OCI-LY7 (cell line): ENCODE data around the gene MLX. TPM values are rescaled to one million over a fixed set of nuclear protein-coding genes. Genes with fewer than 3 reads are reported as not detected.

Source experiments
- BruUV-seq: library from RNA; stranded (reverse); fragments of 400-500 nt; replicated peaks from 2 replicates; lab custom pipeline; 2021; lab: Mats Ljungman, UMichigan
- CTCF ChIA-PET: fragments of 300-600 bp; sonication (Branson Sonifier 250); formaldehyde crosslinking; loops from one replicate; lab custom pipeline; 2022; ENCODE audit warnings: antibody characterized with exemption; ENCODE audit not compliant: unreplicated experiment; lab: Charles Lee
- POLR2A ChIA-PET: fragments of 300-600 bp; sonication (Branson Sonifier 250); formaldehyde crosslinking; loops from one replicate; lab custom pipeline; 2022; ENCODE audit warnings: antibody characterized with exemption; lab: Charles Lee
- DNase-seq: peaks from one replicate; pipeline ENCODE4 v3.0.0-alpha.2; 2015; ENCODE audit warnings: low spot score
- H2AFZ ChIP-seq: fragments of 200-600 bp; sonication (generic), shearing (Covaris generic); 2 replicates; pipeline ENCODE4 v1.6.1; 2014; ENCODE audit warnings: mild to moderate bottlenecking, antibody characterized with exemption, low read length, moderate library complexity
- H3K27ac ChIP-seq: fragments of 200-600 bp; sonication (generic); 2 replicates; pipeline ENCODE4 v1.5.1; 2014; ENCODE audit warnings: mixed run types, low read depth, mild to moderate bottlenecking, moderate library complexity, low read length, inconsistent platforms; ENCODE audit not compliant: poor library complexity, severe bottlenecking
- H3K36me3 ChIP-seq: fragments of 200-600 bp; sonication (generic); 2 replicates; pipeline ENCODE4 v1.6.1; 2014; ENCODE audit warnings: mild to moderate bottlenecking, antibody characterized with exemption, low read length, moderate library complexity, mixed read lengths; ENCODE audit not compliant: insufficient read depth
- H3K4me1 ChIP-seq: fragments of 200-600 bp; sonication (generic); 2 replicates; pipeline ENCODE4 v1.5.1; 2014; ENCODE audit warnings: mild to moderate bottlenecking, low read length; ENCODE audit not compliant: insufficient read depth, poor library complexity, severe bottlenecking
- H3K4me2 ChIP-seq: fragments of 200-600 bp; sonication (generic); 2 replicates; pipeline ENCODE4 v1.6.1; 2014; ENCODE audit warnings: mild to moderate bottlenecking, low read length
- H3K4me3 ChIP-seq: fragments of 200-600 bp; sonication (generic); 2 replicates; pipeline ENCODE4 v1.5.1; 2014; ENCODE audit warnings: mild to moderate bottlenecking, low read depth, low read length; ENCODE audit not compliant: poor library complexity, severe bottlenecking
- H3K79me2 ChIP-seq: fragments of 200-600 bp; sonication (generic); 2 replicates; pipeline ENCODE4 v1.6.1; 2016; ENCODE audit warnings: low read depth, mild to moderate bottlenecking, low read length, moderate library complexity, mixed read lengths; ENCODE audit not compliant: insufficient read depth
- H3K9me2 ChIP-seq: fragments of 200-600 bp; sonication (generic); 2 replicates; pipeline ENCODE4 v1.6.1; 2016; ENCODE audit warnings: mild to moderate bottlenecking, low read length, mixed read lengths; ENCODE audit not compliant: insufficient read depth
- H3K9me3 ChIP-seq: fragments of 200-600 bp; sonication (generic); 2 replicates; pipeline ENCODE4 v1.6.1; 2014; ENCODE audit warnings: mild to moderate bottlenecking, mixed run types, low read length, mixed read lengths
- H4K20me1 ChIP-seq: fragments of 200-600 bp; sonication (generic); 2 replicates; pipeline ENCODE4 v1.6.1; 2014; ENCODE audit warnings: mild to moderate bottlenecking, antibody characterized with exemption, low read length, moderate library complexity, mixed read lengths; ENCODE audit not compliant: insufficient read depth
- EZH2phosphoT487 ChIP-seq: fragments of 200-600 bp; sonication (generic); IDR thresholded peaks from 2 replicates; pipeline ENCODE4 v1.6.1; 2018; ENCODE audit warnings: low read depth, borderline replicate concordance, mild to moderate bottlenecking, mixed run types, antibody characterized with exemption, low read length, moderate library complexity, mixed read lengths
- intact Hi-C: fragments of 100-400 bp; cut with micrococcal nuclease; formaldehyde crosslinking; loops from one replicate; pipeline ENCODE4 v1.10.0; 2022; ENCODE audit not compliant: unreplicated experiment
- total RNA-seq, 2 experiments: library from RNA; depleted of rRNA in 1 of 2; stranded (reverse); fragments of >200 nt in 1 of 2; shearing (Covaris generic) in 1 of 2; gene quantifications; 2 replicates each; pipeline ENCODE4 v1.2.3, GENCODE V29; 2014 to 2022
- TF ChIP-seq, protein P1 (sequence below): fragments of 200-600 bp; sonication (generic); conservative IDR thresholded peaks from 2 replicates; pipeline ENCODE4 v1.5.1; 2014; ENCODE audit warnings: mild to moderate bottlenecking, antibody characterized with exemption, low read length, moderate library complexity, mixed read lengths

MLX gene
- total RNA-seq, 2 experiments from 2014 or later = 33.6 to 51.2 TPM

DNA sequence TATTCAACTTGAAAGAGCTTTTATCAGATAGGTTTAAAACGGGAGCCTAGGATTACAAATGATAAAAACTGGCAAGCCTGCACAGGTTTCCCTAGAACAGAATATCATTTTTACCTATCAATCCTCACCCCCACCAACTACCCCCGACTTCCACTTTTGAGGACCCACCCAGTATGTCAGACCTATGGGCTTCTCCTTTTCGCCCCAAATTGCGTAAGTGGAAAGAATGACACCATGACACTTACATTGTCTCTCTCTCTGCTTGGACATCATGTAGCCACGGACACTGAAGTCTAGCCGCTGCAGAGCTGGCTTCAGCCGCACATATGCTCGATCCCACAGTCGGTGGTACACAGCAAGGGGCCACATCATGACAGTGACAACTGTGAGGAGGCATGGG lies 18.0 kb downstream of the MLX start:
- Histone ChIP-seq H2AFZ (no peak overlapping the region), H3K9me2 (no peaks in the 10 kb centered on the region), H3K4me2 (no peak overlapping the region), H3K9me3 (no peaks in the 10 kb centered on the region), H4K20me1 (no peaks in the 10 kb centered on the region; the same call in 1 of the 2 replicates), H3K36me3 (peaks cover 89% of the 10 kb centered on the region), H3K4me3 (no peak overlapping the region), H3K79me2 (no peaks in the 10 kb centered on the region), H3K4me1 (peaks cover 51% of the 10 kb centered on the region), H3K27ac (no peak overlapping the region)
- no peak for DNase-seq
- TF ChIP-seq, protein P1, sequence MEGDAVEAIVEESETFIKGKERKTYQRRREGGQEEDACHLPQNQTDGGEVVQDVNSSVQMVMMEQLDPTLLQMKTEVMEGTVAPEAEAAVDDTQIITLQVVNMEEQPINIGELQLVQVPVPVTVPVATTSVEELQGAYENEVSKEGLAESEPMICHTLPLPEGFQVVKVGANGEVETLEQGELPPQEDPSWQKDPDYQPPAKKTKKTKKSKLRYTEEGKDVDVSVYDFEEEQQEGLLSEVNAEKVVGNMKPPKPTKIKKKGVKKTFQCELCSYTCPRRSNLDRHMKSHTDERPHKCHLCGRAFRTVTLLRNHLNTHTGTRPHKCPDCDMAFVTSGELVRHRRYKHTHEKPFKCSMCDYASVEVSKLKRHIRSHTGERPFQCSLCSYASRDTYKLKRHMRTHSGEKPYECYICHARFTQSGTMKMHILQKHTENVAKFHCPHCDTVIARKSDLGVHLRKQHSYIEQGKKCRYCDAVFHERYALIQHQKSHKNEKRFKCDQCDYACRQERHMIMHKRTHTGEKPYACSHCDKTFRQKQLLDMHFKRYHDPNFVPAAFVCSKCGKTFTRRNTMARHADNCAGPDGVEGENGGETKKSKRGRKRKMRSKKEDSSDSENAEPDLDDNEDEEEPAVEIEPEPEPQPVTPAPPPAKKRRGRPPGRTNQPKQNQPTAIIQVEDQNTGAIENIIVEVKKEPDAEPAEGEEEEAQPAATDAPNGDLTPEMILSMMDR = no peak
- TF ChIP-seq EZH2phosphoT487 = no peak
- POLR2A ChIA-PET = interaction anchor here (1.0 to 5.0 kb wide), 2 partner anchors 20 to 189 kb away, joined by 4 to 44 read pairs; no protein-coding TSS in a partner anchor
- CTCF ChIA-PET = no interaction called here
- intact Hi-C loops = no loop called here
- BruUV-seq = no TSS peak

DNA sequence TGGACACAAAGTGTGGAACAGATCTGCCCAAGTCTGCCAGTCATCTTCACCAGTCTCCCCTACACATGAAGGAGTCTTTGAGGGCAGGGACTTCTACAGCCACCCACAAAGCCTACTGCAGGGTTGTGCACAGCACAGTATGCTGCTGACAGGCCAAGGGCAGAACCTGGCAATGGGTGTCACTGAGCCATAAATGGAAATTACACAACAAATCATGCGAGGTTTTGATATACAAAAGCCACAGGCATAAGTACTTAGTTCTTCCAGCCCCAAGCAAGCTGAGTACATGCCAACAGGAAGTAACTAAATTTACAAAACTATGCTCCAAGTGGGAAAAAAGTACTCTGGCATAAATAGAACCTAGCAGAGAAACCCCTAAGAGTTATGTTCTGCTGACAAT lies 18.5 kb downstream of the MLX start:
- TF ChIP-seq, protein P1 = no peak
- no peak for TF ChIP-seq EZH2phosphoT487
- BruUV-seq = no TSS peak
- no peak for DNase-seq
- Histone ChIP-seq H3K4me2 (no peak overlapping the region), H3K36me3 (peaks cover 89% of the 10 kb centered on the region), H3K4me3 (no peak overlapping the region), H3K27ac (peak overlapping the region; percentile 89), H3K4me1 (peaks cover 46% of the 10 kb centered on the region), H2AFZ (no peak overlapping the region), H3K9me3 (no peaks in the 10 kb centered on the region), H4K20me1 (no peaks in the 10 kb centered on the region; the same call in 1 of the 2 replicates), H3K9me2 (no peaks in the 10 kb centered on the region), H3K79me2 (no peaks in the 10 kb centered on the region)
- CTCF ChIA-PET = no interaction called here
- intact Hi-C loops = no loop called here
- POLR2A ChIA-PET = interaction anchor here (1.1 to 5.0 kb wide), 2 partner anchors 20 to 91 kb away, joined by 3 to 44 read pairs; no protein-coding TSS in a partner anchor

DNA sequence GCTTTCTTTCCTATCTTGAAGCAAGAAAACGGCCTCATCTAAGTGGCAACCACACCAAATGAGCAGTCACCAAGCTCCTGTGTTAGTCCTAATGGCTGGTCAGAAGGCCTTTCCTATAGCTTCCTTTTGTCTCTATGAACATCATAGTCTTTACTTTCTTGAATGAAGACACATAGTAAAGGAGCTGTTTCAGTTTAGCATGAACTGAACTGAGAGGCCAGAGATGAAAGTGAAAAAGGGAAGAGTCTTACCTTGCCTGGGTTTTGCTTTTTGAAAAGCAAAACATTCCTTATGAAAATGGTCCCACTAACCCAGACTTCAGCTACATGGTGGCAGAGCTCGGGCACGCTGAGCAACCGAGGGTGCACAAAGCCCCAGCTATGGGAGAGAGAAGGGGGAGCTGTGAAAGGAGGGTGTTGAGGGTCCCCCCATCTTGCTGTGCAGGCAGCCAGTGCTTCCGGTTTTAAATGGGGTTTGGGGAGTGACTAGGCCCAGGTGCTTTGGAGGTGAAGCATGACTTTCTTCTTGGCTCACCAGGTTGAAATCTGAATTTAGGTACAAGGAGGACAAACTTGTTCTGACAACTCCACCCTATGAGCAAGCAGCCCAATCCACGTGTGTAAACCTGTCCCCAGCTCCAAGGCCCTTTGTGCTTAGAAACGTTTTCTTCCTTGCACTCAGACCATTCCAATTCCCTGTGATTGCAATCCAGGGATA lies 19.8 kb downstream of the MLX start:
- peak overlapping the region; percentile 21 for H3K4me3 ChIP-seq
- intact Hi-C loops = no loop called here
- peak overlapping the region; percentile 89 for H3K27ac ChIP-seq
- no peaks in the 10 kb centered on the region for H3K9me3 ChIP-seq
- peak overlapping the region; percentile 18; the same call in 1 of the 2 replicates for H2AFZ ChIP-seq
- H3K4me2 ChIP-seq = peak overlapping the region; percentile 59
- peaks cover 39% of the 10 kb centered on the region for H3K4me1 ChIP-seq
- peak; percentile 67 for DNase-seq
- peaks cover 91% of the 10 kb centered on the region for H3K36me3 ChIP-seq
- ChIA-PET POLR2A (interaction anchor here (0.7 to 5.0 kb wide), 5 partner anchors 8 to 90 kb away, joined by 3 to 44 read pairs (median 3); partner anchors contain the start of gene PSMC3IP), CTCF (interaction anchor here (1.1 to 1.9 kb wide), 3 partner anchors 8 to 19 kb away, joined by 3 to 5 read pairs (median 5); no protein-coding TSS in a partner anchor)
- H4K20me1 ChIP-seq = no peaks in the 10 kb centered on the region; the same call in 1 of the 2 replicates
- no peaks in the 10 kb centered on the region for H3K79me2 ChIP-seq
- no peaks in the 10 kb centered on the region for H3K9me2 ChIP-seq
- no TSS peak for BruUV-seq
- no peak for TF ChIP-seq EZH2phosphoT487
- TF ChIP-seq, protein P1 = no peak
